GM12878 (cell line): ENCODE data around the gene STAG1. TPM values are rescaled to one million over a fixed set of nuclear protein-coding genes. Genes with fewer than 3 reads are reported as not detected.

Experiments
- ATAC-seq: fragments of 200-7000 bp; cut with Tn5 transposase; 3 replicates; pipeline ENCODE4 v1.9.1; 2020; ENCODE audit warnings: mild to moderate bottlenecking, moderate library complexity
- BruUV-seq: library from RNA; stranded (reverse); fragments of 400-500 nt; replicated peaks from 2 replicates; lab custom pipeline; 2021; lab: Mats Ljungman, UMichigan
- CTCF ChIA-PET: fragments of 300-600 bp; sonication (Branson Sonifier 250); formaldehyde crosslinking; extraction: SDS; loops from one replicate; lab custom pipeline; 2021; ENCODE audit warnings: inconsistent platforms; lab: Yijun Ruan, JAX
- POLR2A ChIA-PET: fragments of 350-600 bp; formaldehyde crosslinking; extraction: SDS; loops from one replicate; lab custom pipeline; 2021; ENCODE audit warnings: inconsistent platforms; lab: Charles Lee
- RAD21 ChIA-PET: fragments of 300-600 bp; sonication (Branson Sonifier 250); formaldehyde crosslinking; loops from one replicate; lab custom pipeline; 2023; ENCODE audit warnings: antibody characterized with exemption; ENCODE audit not compliant: unreplicated experiment; lab: Charles Lee
- SMC1A ChIA-PET: fragments of 300-600 bp; sonication (Branson Sonifier 250); formaldehyde crosslinking; loops from one replicate; lab custom pipeline; 2023; ENCODE audit not compliant: unreplicated experiment, uncharacterized antibody; lab: Charles Lee
- DNase-seq: peaks from one replicate; pipeline ENCODE4 v3.0.0-alpha.2; 2011; ENCODE audit warnings: low read depth, low spot score
- FAIRE-seq: peaks from 3 replicates; lab custom pipeline; 2011; peaks lifted over from hg19 to GRCh38; lab: Jason Lieb, UNC
- H2AFZ ChIP-seq: 2 replicates; pipeline ENCODE4 v1.6.0; 2011; ENCODE audit warnings: low read depth, low read length, control low read depth; ENCODE audit not compliant: control insufficient read depth
- H3K27ac ChIP-seq: 2 replicates; pipeline ENCODE4 v1.5.1; 2011; ENCODE audit warnings: control low read depth; ENCODE audit not compliant: control insufficient read depth, insufficient read depth
- H3K27me3 ChIP-seq, 2 experiments: replicated peaks in 1 of 2; 2 replicates each; pipeline versions ENCODE4 v1.6.0 to v1.6.1; 2011; ENCODE audit warnings: low read length in 1 of 2; ENCODE audit not compliant: control insufficient read depth in 2 of 2, insufficient read depth in 2 of 2
- H3K36me3 ChIP-seq, 2 experiments: 2 replicates each; pipeline ENCODE4 v1.5.1; 2011; ENCODE audit warnings: low read length in 1 of 2; ENCODE audit not compliant: control insufficient read depth in 2 of 2, insufficient read depth in 2 of 2
- H3K4me1 ChIP-seq: 2 replicates; pipeline ENCODE4 v1.6.1; 2011; ENCODE audit warnings: mild to moderate bottlenecking, low read length, moderate library complexity, mixed read lengths; ENCODE audit not compliant: control insufficient read depth, insufficient read depth
- H3K4me2 ChIP-seq: 2 replicates; pipeline ENCODE4 v1.6.0; 2011; ENCODE audit warnings: control low read depth; ENCODE audit not compliant: control insufficient read depth, insufficient read depth
- H3K4me3 ChIP-seq: fragments of 200-600 bp; sonication (generic); 2 replicates; pipeline ENCODE4 v1.5.1; 2016
- H3K79me2 ChIP-seq: 2 replicates; pipeline ENCODE4 v1.6.0; 2011; ENCODE audit warnings: low read length; ENCODE audit not compliant: control insufficient read depth, insufficient read depth
- H3K9ac ChIP-seq: 2 replicates; pipeline ENCODE4 v1.8.0; 2011; ENCODE audit warnings: low read length, control low read depth, mixed read lengths; ENCODE audit not compliant: control insufficient read depth, insufficient read depth
- H3K9me3 ChIP-seq: replicated peaks from 3 replicates; pipeline ENCODE4 v1.5.1; 2011; ENCODE audit warnings: mild to moderate bottlenecking, low read length; ENCODE audit not compliant: control insufficient read depth, insufficient read depth
- H4K20me1 ChIP-seq: 2 replicates; pipeline ENCODE4 v1.6.0; 2011; ENCODE audit not compliant: control insufficient read depth, insufficient read depth
- ATF2 ChIP-seq: IDR thresholded peaks from 2 replicates; pipeline ENCODE4 v1.6.1; 2012; ENCODE audit warnings: low read length, inconsistent platforms
- IRF3 ChIP-seq: fragments of 450-650 bp; IDR thresholded peaks from 2 replicates; pipeline ENCODE4 v1.6.1; 2014; ENCODE audit warnings: mild to moderate bottlenecking
- JUNB ChIP-seq: IDR thresholded peaks from 2 replicates; pipeline ENCODE4 v1.6.1; 2016; ENCODE audit warnings: antibody characterized with exemption, mild to moderate bottlenecking
- KLF5 ChIP-seq: fragments of 450-650 bp; IDR thresholded peaks from 2 replicates; pipeline ENCODE4 v1.6.1; 2014; ENCODE audit warnings: mild to moderate bottlenecking; ENCODE audit not compliant: partially characterized antibody
- MTA2 ChIP-seq: fragments of 450-650 bp; IDR thresholded peaks from 2 replicates; pipeline ENCODE4 v1.6.1; 2016; ENCODE audit warnings: low read depth, mild to moderate bottlenecking, moderate library complexity
- NRF1 ChIP-seq: conservative IDR thresholded peaks from 2 replicates; pipeline ENCODE4 v1.6.1; 2011; ENCODE audit warnings: mild to moderate bottlenecking, low read depth, low read length, improper control_type of control experiment
- POLR2AphosphoS5 ChIP-seq: IDR thresholded peaks from 2 replicates; pipeline ENCODE4 v1.6.1; 2011; ENCODE audit warnings: mild to moderate bottlenecking, low read length, inconsistent platforms
- RBBP5 ChIP-seq: fragments of 200-600 bp; sonication (generic); conservative IDR thresholded peaks from 2 replicates; pipeline ENCODE4 v1.6.1; 2016
- SMARCA5 ChIP-seq: fragments of 450-650 bp; IDR thresholded peaks from 2 replicates; pipeline ENCODE4 v1.6.1; 2017; ENCODE audit warnings: mild to moderate bottlenecking
- SMC3 ChIP-seq: IDR thresholded peaks from 2 replicates; pipeline ENCODE4 v1.6.1; 2011; ENCODE audit warnings: low read length, improper control_type of control experiment, borderline replicate concordance
- STAT3 ChIP-seq: IDR thresholded peaks from 2 replicates; pipeline ENCODE4 v1.6.1; 2011; ENCODE audit warnings: low read depth, low read length, improper control_type of control experiment
- TCF7 ChIP-seq: IDR thresholded peaks from 2 replicates; pipeline ENCODE4 v1.6.1; 2014; ENCODE audit warnings: antibody characterized with exemption, borderline replicate concordance
- ZNF622 ChIP-seq: fragments of 450-650 bp; IDR thresholded peaks from 2 replicates; pipeline ENCODE4 v1.6.1; 2017; ENCODE audit warnings: mild to moderate bottlenecking, inconsistent platforms
- WGBS: methylation state at CpG from one replicate; pipeline ENCODE4 v1.1.6; 2016; ENCODE audit warnings: low lambda C conversion rate; ENCODE audit not compliant: insufficient replicate concordance, insufficient coverage; ENCODE audit errors: missing lambda C conversion rate; 5-methylcytosine and 5-hydroxymethylcytosine counted together
- in situ Hi-C: fragments of 300-500 bp; cut with MboI; formaldehyde crosslinking; loops from 9 replicates; pipeline ENCODE4 v1.14.3; 2018; ENCODE audit warnings: mixed read lengths
- intact Hi-C: fragments of 100-400 bp; cut with micrococcal nuclease; formaldehyde crosslinking; loops from one replicate; pipeline ENCODE4 v1.14.2; 2022; ENCODE audit not compliant: unreplicated experiment
- polyA plus RNA-seq, 11 experiments: library from polyadenylated mRNA; depleted of rRNA in 4 of 11; unstranded in 6 of 11; stranded (reverse) in 5 of 11; fragments of >200 nt; fragmentation: Nextera tagmentation in 4 of 11; fragmentation: Illumina TruSeq in 1 of 11; extraction: Ambion mirVana in 4 of 11; extraction: Trizol in 1 of 11; gene quantifications; 1 replicate in 1 of 11; 2 replicates in 10 of 11; pipeline versions ENCODE4 v1.2.1 to v1.2.3, GENCODE V29; 2011 to 2016; ENCODE audit warnings: inconsistent platforms in 2 of 11, missing spikeins in 2 of 11, low read depth in 1 of 11
- total RNA-seq, 4 experiments: library from RNA; depleted of rRNA in 3 of 4; stranded (reverse); fragments of >200 nt in 3 of 4; fragmentation: Illumina TruSeq in 1 of 4; extraction: Trizol in 1 of 4; gene quantifications; 2 replicates each; pipeline versions ENCODE4 v1.2.1 to v1.2.3, GENCODE V29; 2013 to 2021
- TF ChIP-seq, protein P1 (sequence below): fragments of 450-650 bp; formaldehyde crosslinking; IDR thresholded peaks from 2 replicates; pipeline ENCODE4 v1.4.0; 2022; ENCODE audit warnings: mild to moderate bottlenecking, moderate library complexity
- TF ChIP-seq, protein P2 (sequence below): IDR thresholded peaks from 2 replicates; pipeline ENCODE4 v1.6.1; 2012; ENCODE audit warnings: low read depth, low read length, improper control_type of control experiment
- TF ChIP-seq, protein P3 (sequence below): IDR thresholded peaks from 2 replicates; pipeline ENCODE4 v1.6.1; 2011; ENCODE audit warnings: low read depth, low read length, improper control_type of control experiment, borderline replicate concordance
- TF ChIP-seq, protein P4 (sequence below): IDR thresholded peaks from 2 replicates; pipeline ENCODE4 v1.6.1; 2012; ENCODE audit warnings: low read depth, low read length, improper control_type of control experiment

STAG1 gene
- total and polyA plus RNA-seq, 10 of the 15 experiments (the other 5 are each of a cell fraction or from before 2014, with no cell fraction given), result 4.4 to 30.1 (median 20.2) TPM

- TF ChIP-seq, protein P1, sequence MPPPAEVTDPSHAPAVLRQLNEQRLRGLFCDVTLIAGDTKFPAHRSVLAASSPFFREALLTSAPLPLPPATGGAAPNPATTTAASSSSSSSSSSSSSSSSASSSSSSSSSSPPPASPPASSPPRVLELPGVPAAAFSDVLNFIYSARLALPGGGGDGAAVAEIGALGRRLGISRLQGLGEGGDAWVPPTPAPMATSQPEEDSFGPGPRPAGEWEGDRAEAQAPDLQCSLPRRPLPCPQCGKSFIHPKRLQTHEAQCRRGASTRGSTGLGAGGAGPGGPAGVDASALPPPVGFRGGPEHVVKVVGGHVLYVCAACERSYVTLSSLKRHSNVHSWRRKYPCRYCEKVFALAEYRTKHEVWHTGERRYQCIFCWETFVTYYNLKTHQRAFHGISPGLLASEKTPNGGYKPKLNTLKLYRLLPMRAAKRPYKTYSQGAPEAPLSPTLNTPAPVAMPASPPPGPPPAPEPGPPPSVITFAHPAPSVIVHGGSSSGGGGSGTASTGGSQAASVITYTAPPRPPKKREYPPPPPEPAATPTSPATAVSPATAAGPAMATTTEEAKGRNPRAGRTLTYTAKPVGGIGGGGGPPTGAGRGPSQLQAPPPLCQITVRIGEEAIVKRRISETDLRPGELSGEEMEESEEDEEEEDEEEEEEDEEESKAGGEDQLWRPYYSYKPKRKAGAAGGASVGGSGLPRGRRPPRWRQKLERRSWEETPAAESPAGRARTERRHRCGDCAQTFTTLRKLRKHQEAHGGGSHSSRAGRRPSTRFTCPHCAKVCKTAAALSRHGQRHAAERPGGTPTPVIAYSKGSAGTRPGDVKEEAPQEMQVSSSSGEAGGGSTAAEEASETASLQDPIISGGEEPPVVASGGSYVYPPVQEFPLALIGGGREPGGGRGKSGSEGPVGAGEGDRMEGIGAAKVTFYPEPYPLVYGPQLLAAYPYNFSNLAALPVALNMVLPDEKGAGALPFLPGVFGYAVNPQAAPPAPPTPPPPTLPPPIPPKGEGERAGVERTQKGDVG (CRISPR knock-in tag), result no peak
- TF ChIP-seq SMARCA5 (no peak), TCF7 (no peak), RBBP5 (no peak), STAT3 (no peak)
- TF ChIP-seq, protein P2, sequence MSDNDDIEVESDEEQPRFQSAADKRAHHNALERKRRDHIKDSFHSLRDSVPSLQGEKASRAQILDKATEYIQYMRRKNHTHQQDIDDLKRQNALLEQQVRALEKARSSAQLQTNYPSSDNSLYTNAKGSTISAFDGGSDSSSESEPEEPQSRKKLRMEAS, result no peak
- TF ChIP-seq, protein P3, sequence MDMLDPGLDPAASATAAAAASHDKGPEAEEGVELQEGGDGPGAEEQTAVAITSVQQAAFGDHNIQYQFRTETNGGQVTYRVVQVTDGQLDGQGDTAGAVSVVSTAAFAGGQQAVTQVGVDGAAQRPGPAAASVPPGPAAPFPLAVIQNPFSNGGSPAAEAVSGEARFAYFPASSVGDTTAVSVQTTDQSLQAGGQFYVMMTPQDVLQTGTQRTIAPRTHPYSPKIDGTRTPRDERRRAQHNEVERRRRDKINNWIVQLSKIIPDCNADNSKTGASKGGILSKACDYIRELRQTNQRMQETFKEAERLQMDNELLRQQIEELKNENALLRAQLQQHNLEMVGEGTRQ, result no peak
- TF ChIP-seq, all 136 proteins: peak for 0
Measured at GRCh38 chr3:136612512-136612911, 139.7 kb downstream of the STAG1 start (continued).

- Histone ChIP-seq H3K27me3 (no peaks in the 10 kb centered on the region), H3K4me3 (no peak overlapping the region), H3K9ac (no peak overlapping the region), H3K36me3 (no peaks in the 10 kb centered on the region; a peak in 2 of 4 replicates), H3K9me3 (no peaks in the 10 kb centered on the region), H3K27ac (no peak overlapping the region), H3K4me1 (peaks cover 6% of the 10 kb centered on the region; the same call in 1 of the 2 replicates), H4K20me1 (no peaks in the 10 kb centered on the region), H3K79me2 (no peaks in the 10 kb centered on the region), H2AFZ (no peak overlapping the region), H3K4me2 (no peak overlapping the region)
- DNase-seq, result no peak
- SMC1A ChIA-PET, result interaction anchor here (0.6 kb wide), 1 partner anchor 62 kb away, joined by 3 read pairs; no protein-coding TSS in a partner anchor
- intact Hi-C loops, result no loop called here
- in situ Hi-C loops, result no loop called here
- 100% methylated on average over 2 of the region's 2 CpGs for WGBS
- CTCF ChIA-PET, result interaction anchor here (1.0 kb wide), 1 partner anchor 11 kb away, joined by 3 read pairs; no protein-coding TSS in a partner anchor
- POLR2A ChIA-PET, result no interaction called here
- ATAC-seq, result no peak
- RAD21 ChIA-PET, result no interaction called here
- no peak for FAIRE-seq
- no TSS peak for BruUV-seq
- TF ChIP-seq, protein P4, sequence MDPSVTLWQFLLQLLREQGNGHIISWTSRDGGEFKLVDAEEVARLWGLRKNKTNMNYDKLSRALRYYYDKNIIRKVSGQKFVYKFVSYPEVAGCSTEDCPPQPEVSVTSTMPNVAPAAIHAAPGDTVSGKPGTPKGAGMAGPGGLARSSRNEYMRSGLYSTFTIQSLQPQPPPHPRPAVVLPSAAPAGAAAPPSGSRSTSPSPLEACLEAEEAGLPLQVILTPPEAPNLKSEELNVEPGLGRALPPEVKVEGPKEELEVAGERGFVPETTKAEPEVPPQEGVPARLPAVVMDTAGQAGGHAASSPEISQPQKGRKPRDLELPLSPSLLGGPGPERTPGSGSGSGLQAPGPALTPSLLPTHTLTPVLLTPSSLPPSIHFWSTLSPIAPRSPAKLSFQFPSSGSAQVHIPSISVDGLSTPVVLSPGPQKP, result no peak
- TF ChIP-seq KLF5 (no peak), ZNF622 (no peak), ATF2 (no peak), MTA2 (no peak), POLR2AphosphoS5 (no peak), SMC3 (no peak), NRF1 (no peak), IRF3 (no peak), JUNB (no peak)
Measured at GRCh38 chr3:136606990-136607389, 145.2 kb downstream of the STAG1 start.
